Activated CD4-positive, alpha-beta T cell treated with anti-CD3 and anti-CD28 coated beads for 4 hours (primary cell): Measurements from ENCODE around the gene C17orf114.
A peak's percentile ranks its signal among the peaks of the same experiment; 100 is the strongest.

Experiments used
- DNase-seq, 2 donors: peaks; one replicate each; pipeline ENCODE4 v3.0.0-alpha.2; 2020

The C17orf114 gene

DNA sequence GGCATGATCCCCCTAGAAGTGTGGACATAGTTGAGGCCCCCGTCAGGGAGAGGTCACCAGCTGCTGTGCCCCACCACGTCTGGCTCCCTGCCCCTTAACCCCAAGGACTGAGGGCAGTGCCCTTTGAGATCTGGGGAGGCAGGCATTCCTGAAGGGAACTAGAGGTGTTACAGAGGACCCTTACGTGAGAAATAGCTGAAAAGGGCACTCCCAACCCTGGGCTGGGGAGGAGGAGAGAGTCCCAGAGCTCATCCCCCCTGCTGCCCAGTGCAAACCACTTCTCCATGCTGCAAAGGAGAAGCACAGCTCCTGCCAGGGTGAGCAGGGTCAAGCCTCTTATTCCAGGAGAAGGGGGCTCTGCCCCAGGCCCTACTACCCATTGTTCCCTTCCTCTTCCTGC, 20.7 kb upstream of the C17orf114 start:
- no peak for DNase-seq

- no peak for DNase-seq
Measured at GRCh38 chr17:4818276-4818675, 16.1 kb upstream of the C17orf114 start.

- no peak for DNase-seq
Measured at GRCh38 chr17:4816826-4817225, 14.7 kb upstream of the C17orf114 start.

DNA sequence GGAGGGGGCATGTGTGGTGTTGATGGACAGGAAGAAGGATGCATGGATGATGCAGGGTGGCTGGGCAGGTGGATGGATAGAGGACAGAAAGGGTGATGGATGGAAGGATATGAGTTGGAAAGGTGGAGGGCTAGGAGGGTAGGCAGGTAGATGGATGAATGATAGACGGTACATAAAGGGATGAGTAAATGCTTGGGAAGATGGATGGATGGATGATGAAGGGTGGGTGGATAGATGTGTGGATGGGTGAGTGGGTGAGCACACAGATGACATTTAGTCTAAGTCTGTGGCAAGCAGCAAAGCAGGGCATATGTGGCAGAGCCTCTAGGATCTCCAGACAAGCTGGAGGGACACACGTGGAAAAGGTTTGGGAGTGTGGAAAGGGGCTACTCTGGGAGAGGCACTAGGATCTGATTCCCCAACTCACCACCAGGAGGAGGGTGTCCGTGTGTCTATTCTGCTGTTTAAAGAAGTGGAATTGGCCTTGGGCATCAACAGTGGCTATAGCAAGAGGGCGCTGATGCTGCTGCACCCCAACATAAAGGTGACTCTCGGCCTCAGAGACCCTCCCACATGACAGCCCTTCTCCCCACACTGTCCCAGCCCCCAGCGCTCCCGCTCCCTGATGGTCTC, 13.0 kb upstream of the C17orf114 start:
- DNase-seq: no peak

GRCh38 chr17:4812690-4813089, 10.6 kb upstream of the C17orf114 start:
- DNase-seq: no peak

GRCh38 chr17:4811471-4811870, 9.3 kb upstream of the C17orf114 start:
- no peak for DNase-seq

DNA sequence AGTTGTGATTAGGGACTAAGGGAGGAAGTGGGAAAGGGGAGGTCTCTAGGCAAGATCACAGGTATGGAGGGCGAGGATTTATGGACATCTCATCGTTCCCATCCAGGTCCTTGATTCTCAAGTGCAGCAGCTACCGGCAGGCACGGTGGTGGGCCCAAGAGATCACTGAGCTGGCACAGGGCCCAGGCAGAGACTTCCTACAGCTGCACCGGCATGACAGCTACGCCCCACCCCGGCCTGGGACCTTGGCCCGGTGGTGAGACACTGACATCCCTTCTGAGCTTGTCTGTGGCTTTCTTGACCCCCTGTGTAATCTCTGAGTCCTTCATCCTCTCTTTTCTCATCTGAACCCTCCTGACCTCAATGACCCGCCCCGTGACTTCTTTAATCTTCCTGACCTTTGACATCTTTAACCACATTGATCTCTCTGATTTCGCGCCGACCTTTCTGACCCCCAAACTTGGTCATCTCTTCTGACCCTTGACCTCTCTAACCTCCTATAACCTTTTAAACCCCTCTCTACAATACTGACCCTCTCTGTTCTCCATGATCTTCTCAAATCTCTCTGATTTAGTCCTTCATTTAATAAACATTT, 8.7 kb upstream of the C17orf114 start:
- DNase-seq: no peak

DNA sequence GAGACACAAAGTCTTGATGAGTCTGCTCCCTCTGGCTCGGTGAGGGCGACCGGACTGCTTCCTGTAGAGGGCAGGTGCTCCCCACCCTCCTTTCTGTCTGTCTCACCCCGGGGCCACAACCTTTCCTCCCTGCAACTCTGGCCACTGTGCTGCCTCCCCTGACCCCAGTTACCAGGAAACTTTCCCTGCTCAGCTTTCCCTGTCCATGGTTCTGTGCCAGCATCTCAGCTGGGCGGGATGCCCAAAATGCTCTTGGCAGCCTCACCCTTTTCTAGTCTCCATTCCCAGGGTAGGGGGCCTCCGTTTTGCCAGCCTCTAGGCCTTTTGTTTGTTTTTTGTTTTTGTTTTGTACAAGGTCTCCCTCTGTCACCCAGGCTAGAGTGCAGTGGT, 6.2 kb upstream of the C17orf114 start:
- DNase-seq: no peak

DNA sequence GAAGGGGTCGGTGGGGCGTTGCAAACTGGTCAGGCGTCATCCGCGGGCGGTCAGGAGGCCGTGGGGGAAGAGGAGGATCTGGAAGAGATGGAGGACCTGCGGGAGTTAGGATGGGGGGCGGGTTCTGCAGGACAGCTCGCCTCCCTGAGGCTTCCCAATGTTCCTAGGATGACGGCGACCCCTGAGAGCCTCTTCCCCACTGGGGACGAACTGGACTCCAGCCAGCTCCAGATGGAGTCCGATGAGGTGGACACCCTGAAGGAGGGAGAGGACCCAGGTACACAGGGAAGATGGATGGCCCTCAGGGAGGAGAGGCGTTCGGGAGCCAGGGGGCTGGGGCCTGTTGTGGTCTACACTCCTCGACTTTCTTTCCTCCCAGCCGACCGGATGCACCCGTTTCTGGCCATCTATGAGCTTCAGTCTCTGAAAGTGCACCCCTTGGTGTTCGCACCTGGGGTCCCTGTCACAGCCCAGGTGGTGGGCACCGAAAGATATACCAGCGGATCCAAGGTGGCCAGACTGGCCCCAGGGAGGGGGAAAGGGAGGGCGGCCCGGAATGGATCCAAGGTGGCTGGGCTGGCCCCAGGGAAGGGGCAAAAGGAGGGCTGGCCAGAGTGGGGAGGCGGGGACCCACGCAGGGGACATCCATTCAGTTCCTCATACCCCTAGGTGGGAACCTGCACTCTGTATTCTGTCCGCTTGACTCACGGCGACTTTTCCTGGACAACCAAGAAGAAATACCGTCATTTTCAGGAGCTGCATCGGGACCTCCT, 5.7 kb upstream of the C17orf114 start:
- DNase-seq: no peak

- peak; percentile 80 to 84 for DNase-seq
Measured at GRCh38 chr17:4806777-4807604, 4.9 kb upstream of the C17orf114 start, which contains the start of gene PLD2. Gene PLD2 (plus strand): TSS chr17:4807152. CDS start chr17:4807773, 621 bp downstream.

DNA sequence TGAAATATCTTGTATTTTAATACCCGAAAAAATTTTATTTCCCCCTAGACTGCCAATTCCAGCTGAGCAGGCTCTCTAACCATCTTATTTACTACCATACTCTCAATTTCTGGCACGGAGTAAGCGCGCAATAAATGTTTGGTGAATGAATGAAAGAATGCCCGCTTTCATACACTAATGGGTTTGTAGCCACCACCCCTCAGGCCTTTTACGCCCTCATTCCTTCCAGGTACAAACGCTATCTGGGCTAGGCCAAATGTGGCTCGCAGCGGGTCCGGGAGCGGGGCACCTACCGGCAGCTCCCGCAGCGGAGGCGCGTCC, 4.3 kb upstream of the C17orf114 start:
- no peak for DNase-seq

GRCh38 chr17:4800462-4801196, 1.5 kb downstream of the C17orf114 start:
- no peak for DNase-seq

DNA sequence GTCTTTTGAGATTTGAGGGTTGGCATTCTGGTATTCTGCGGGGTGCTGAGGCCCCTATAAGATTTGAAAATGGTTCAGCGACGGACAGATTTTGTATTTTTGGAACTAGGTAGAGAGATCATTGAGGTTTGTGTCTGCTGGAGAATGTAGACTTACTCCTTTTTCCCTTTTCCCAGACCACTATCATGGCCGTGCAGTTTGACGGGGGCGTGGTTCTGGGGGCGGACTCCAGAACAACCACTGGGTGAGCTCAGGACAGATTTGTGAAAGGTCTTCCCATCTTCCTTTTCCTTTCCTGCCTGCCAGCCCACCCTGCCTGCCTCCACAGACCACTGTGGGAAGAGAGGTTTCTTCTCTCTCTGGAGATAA, 5.6 kb downstream of the C17orf114 start:
- DNase-seq: no peak

DNA sequence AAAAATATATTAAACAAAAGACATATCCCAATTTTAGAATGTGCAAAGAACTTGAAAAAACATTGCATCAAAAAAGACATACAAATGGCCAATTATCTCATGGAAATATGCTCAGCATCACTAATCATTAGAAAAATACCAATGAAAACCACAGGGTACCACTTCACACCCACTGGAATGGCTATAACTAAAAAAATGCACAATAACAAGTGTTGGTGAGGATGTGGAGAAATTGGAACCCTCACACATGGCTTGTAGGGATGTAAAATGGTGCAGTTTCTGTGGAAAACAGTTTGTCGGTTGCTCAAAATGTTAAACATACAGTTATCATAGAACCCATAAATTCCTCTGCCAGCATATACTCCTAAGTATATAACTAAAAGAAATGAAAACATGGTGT, 7.0 kb downstream of the C17orf114 start:
- DNase-seq: no peak

- DNase-seq: no peak
Measured at GRCh38 chr17:4790705-4791088, 11.4 kb downstream of the C17orf114 start.

- peak; percentile 73 to 78 for DNase-seq
Measured at GRCh38 chr17:4789951-4790704, 12.0 kb downstream of the C17orf114 start.

- DNase-seq: no peak
Measured at GRCh38 chr17:4789701-4789950, 12.5 kb downstream of the C17orf114 start.

DNA sequence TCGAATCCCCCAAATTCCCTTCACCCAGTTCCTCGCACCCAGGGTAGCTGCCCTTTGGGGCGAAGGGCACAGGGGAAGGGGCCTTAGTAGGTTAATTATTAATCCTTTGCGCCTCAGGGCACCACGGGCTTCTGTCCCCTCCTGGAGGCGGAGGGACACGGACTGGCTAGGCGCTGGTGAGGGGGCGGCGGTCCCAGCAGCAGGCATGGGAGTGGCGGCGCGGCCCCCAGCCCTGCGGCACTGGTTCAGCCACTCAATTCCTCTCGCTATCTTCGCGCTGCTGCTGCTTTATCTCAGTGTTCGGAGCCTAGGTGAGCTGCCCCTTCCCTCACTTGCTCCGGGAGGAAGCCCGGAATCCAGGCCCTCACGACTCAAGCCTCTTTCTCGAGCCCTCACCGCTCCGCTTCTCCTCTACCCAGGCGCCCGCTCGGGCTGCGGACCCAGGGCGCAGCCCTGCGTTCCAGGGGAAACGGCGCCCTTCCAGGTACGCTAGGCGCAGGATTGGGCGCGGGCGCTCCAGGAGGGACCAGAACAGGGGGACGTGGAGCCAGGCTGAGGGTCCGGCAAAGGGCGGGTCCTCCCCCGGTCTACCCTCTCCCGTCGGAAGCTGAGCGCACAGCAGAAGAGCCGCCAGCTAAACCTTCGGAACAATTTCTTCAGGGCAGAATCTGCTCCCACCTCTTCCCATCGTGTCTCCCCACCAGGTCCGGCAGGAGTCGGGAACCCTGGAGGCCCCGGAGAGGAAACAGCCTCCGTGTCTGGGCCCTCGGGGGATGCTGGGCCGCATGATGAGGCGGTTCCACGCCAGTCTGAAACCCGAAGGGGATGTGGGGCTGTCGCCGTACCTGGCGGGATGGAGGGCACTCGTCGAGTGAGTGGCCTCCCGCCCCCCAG, 13.1 kb downstream of the C17orf114 start, which contains the start of gene GLTPD2:
Gene GLTPD2, plus strand, starts transcription at position 158 of the 894 bp plus-strand sequence. Its CDS starts 48 bp downstream, at position 206.
- DNase-seq: no peak

DNA sequence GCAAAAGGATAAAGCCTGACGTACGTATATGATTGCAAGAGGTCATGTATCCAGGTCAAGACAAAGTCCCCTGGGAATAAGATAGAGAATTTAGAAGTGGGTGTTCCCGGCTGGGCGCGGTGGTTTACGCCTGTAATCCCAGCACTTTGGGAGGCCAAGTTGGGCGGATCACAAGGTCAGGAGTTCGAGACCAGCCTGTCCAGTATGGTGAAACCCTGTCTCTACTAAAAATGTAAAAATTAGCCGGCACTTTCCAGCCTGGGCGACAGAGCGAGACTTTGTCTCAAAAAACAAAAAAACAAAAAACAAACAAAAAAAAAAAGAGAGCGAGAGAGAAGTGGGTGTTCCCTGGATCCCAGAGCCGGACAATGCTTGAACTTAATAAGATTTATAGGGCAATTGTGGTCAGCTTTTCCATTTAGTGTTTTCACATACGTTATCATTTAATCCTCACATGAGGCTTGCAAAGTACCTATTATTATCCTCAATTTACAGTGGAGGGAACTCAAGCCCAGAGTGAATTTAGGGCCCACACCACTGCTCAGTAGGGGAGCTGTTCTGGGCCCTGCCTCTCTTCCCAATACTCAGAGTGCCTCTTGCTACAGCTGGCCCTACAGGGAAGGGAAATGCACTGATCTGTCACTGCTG, 13.8 kb downstream of the C17orf114 start:
- DNase-seq: no peak

GRCh38 chr17:4786516-4786915, 15.6 kb downstream of the C17orf114 start:
- no peak for DNase-seq

GRCh38 chr17:4786106-4786511, 16.0 kb downstream of the C17orf114 start, which contains the start of gene VMO1:
Gene VMO1 (minus strand): TSS chr17:4786364. CDS start chr17:4786352, 12 bp downstream.
- DNase-seq: no peak
